Dedifferentiated amniotic fluid mesenchymal stem cell (primary cell): ENCODE results near the gene NANOS2.
A peak's percentile ranks its signal among the peaks of the same experiment; 100 is the strongest.
"Not testable (repeated sequence)": the region's sequence is repeated elsewhere in the genome, so short reads cannot be mapped to it uniquely, and the experiment has no call there.

Source experiments
- DNase-seq: peaks from one replicate; pipeline ENCODE4 v3.0.0-alpha.2; 2016; ENCODE audit errors: extremely low spot score

Gene NANOS2

GRCh38 chr19:45927565-45928261, 13.1 kb upstream of the NANOS2 start:
- DNase-seq, result peak; percentile 81

GRCh38 chr19:45924891-45925447, 10.4 kb upstream of the NANOS2 start:
- no peak for DNase-seq

- DNase-seq, result no peak
These were observed 7.7 kb upstream of the NANOS2 start for GRCh38 chr19:45922281-45922680.

GRCh38 chr19:45920458-45920857, 5.9 kb upstream of the NANOS2 start:
- no peak for DNase-seq

GRCh38 chr19:45919678-45920077, 5.1 kb upstream of the NANOS2 start:
- DNase-seq, result no peak

GRCh38 chr19:45918721-45919120, 4.1 kb upstream of the NANOS2 start:
- no peak for DNase-seq

- no peak for DNase-seq
These were observed 3.0 kb upstream of the NANOS2 start for GRCh38 chr19:45917421-45918091.

GRCh38 chr19:45911291-45911690, 3.3 kb downstream of the NANOS2 start:
- DNase-seq, result no peak

GRCh38 chr19:45908956-45909355, 5.6 kb downstream of the NANOS2 start:
- DNase-seq, result no peak

GRCh38 chr19:45906221-45906620, 8.4 kb downstream of the NANOS2 start:
- DNase-seq, result no peak

GRCh38 chr19:45905011-45905410, 9.6 kb downstream of the NANOS2 start:
- DNase-seq, result no peak

GRCh38 chr19:45902651-45903625, 11.6 kb downstream of the NANOS2 start:
- DNase-seq, result peak; percentile 92

- DNase-seq, result no peak
These were observed 12.5 kb downstream of the NANOS2 start, which contains the start of gene MYPOP for GRCh38 chr19:45901912-45902650. TSS of gene MYPOP (minus strand) at chr19:45902613. CDS start at chr19:45901773, 840 bp downstream.

GRCh38 chr19:45901432-45901911, 13.1 kb downstream of the NANOS2 start:
- DNase-seq, result no peak

- no peak for DNase-seq
These were observed 13.7 kb downstream of the NANOS2 start for GRCh38 chr19:45900738-45901431.

GRCh38 chr19:45899919-45900589, 14.5 kb downstream of the NANOS2 start:
- no peak for DNase-seq

- DNase-seq, result no peak
These were observed 15.3 kb downstream of the NANOS2 start for GRCh38 chr19:45899253-45899652.

- no peak for DNase-seq
These were observed 17.2 kb downstream of the NANOS2 start for GRCh38 chr19:45897261-45897812.

GRCh38 chr19:45895983-45896599, 18.5 kb downstream of the NANOS2 start:
- not testable (repeated sequence) for DNase-seq
